ENCODE data around the gene TBX4.
"Not testable (repeated sequence)": the region's sequence is repeated elsewhere in the genome, so short reads cannot be mapped to it uniquely, and the experiment has no call there.

Gene TBX4

DNA sequence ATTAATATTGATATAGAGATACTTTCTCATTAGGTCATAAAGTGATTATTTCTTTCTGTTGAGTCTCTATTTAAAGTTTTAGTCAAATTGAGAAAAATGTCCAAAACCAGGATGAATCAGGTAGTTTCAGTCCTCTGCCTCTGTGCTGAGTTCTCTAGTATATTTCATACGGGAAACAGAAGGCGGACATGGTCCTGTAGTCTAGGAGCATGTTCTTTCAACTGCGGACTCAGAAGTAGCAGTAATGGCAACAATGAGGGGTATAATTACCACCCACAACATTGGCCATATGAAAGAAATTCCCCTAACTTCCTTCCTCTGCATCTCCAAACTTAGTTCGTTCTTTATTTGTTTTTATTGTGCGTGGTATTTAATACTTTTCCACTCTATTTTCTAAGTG lies 50.1 kb downstream of the TBX4 start:
- no peak for DNase-seq

GRCh38 chr17:61503961-61504360 lies 51.7 kb downstream of the TBX4 start:
- DNase-seq: no peak

DNA sequence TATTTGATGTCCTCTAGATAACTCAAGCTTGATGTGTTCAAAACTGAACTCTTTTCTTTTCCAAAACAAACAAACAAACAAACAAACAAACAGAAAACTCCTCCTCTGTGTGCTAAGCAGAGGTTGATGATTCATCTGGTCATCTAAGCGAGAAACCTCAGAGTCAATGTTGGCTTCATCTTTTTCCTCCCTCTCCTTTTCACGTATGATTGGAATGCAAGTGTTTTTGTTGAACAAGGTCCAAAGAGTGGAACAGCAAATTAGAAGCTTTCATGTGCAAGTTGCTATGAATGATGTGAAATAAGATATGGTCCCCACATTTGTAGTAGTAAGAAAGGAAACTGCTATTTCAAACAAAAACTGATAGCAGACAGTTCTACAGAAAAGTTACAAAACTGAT lies 52.5 kb downstream of the TBX4 start:
- no peak for DNase-seq

GRCh38 chr17:61505846-61506627 lies 53.8 kb downstream of the TBX4 start:
- DNase-seq: no peak

DNA sequence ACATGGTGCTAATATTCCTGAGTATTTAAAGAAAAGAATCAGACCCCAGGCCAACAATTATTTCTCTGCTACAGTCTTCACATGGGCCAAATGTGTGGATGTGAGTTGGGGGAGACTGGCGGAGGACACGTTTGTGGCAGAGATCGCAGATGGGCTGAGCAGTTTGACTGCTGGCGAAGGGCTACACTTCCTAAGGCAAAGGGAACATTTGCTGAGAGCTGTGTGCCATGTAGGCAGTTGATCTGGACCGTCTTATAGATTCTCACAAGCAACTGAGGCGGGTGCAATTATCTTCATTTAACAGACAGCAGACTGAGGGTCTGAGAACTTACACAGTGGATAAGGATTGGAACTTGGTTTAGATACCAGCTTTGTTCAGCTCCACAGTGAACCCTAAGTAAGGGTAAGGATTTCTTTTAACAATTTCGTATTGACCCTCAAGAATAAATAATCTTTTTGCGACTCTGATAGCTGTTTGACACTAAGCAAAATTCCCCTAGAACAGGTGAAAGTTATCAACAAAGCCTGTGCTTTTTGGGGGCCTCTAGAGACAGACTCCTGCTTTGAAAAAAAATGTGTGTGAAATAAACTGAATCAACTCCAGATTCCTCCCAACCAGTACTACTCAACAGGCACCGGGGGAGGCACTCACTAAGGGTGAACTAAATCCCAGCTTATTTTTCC lies 55.3 kb downstream of the TBX4 start:
- DNase-seq: no peak

GRCh38 chr17:61508912-61509311 lies 56.7 kb downstream of the TBX4 start:
- DNase-seq: no peak

DNA sequence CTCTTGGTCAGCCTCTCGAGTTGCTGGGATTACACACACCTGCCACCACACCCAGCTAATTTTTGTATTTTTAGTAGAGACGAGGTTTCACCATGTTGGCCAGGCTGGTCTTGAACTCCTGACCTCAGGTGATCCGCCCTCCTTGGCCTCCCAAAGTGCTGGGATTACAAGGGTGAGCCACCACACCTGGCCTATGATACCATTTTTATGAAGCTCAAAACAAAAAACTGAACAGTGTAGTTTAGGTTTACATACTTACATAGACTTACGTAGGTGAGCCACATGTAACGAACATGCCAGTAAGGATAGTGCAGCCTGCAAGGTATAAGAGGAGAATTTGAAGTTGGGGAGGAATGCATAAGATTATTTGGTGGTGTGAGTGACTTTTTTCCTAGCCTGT lies 57.2 kb downstream of the TBX4 start:
- not testable (repeated sequence) for DNase-seq

DNA sequence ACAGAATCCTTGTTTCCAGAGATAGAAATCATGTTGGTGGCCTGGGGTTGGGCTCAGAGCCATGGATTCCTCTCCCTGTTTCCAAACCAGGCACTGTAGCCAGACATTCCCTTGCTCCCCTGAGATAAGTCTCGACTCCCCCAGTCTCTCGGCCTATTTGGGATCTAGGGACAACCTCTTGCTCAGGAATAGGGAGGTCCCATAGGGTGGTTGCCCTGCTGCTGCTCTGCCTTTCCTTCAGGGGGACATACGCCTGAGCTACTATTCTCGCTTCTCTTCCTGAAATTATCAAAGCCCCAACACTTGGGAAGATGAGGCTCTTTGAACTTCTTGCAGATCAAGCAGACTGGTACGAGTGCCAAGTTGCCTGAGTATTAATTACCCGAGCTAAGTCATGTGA lies 58.0 kb downstream of the TBX4 start:
- DNase-seq: no peak

- DNase-seq: no peak
These were observed 58.8 kb downstream of the TBX4 start for GRCh38 chr17:61510991-61511390.

DNA sequence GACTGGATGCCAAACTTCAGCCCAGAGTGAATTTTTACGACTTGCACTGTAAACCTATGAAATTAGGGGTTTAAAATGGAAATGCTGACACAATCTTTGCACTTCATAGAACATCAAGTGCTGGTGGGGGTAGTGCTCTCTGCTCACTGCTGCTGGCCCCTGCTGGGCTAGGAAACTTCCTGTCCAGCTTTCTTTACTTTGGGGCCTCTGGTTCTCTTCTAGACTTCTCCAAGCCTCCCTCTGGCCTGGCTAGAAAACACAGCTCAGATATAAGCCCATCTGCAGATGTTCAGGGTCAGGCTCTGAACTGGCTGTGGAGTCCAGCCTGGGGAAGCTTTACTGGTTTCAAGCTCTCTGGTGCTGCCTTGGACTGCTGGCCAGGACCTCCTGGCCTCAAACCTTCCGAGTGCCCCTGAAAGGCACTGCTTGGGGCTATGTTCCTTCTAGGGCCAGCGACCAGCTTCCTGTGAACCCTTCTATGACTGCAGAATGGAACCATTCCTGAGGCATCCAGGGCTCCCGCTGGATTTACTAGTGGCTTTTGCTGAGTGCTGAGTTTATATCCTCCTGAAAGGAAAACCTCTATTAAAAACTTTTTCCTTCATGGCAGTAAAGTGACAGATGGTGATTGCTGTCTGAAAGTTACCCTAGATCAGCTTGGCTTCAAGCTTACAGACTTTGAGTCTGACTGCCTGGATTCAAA lies 59.4 kb downstream of the TBX4 start:
- no peak for DNase-seq

DNA sequence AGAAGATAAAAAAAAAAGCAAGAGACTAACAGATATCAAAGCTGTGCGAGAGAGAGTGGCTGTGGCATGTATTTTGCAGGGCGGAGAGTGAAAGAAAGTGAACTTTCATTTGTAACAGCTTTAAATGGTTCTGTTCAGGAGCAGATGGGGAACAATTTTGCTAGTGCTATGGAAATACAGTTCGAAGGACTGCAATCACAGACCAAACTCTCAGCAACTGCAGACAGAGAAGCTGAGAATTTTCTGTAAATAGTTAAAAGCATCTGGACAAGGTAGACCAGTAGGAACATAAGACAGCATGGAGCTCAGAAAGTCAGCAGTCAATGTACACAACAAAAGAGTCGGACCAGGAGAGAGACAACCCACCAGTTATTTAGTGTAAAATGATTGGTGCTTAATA lies 62.3 kb downstream of the TBX4 start:
- no peak for DNase-seq

DNA sequence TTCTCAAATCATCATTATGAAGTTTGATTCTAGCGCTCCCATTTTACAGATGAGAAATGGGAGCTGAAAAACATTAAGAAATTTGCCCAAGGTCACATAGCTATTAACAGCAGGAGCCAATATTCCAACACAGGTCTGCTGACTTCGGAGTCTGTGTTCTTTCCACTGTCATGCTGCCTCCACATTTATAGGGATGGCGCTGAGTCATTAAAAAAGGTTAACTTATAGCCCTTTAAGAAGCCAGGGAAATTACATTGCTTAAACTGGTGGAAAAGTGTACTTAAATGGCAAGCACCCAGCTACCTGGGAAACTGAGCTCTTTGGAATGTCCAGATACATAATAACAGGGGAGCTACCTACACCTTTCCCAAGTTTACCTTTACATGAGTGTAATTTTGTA lies 65.0 kb downstream of the TBX4 start:
- no peak for DNase-seq

DNA sequence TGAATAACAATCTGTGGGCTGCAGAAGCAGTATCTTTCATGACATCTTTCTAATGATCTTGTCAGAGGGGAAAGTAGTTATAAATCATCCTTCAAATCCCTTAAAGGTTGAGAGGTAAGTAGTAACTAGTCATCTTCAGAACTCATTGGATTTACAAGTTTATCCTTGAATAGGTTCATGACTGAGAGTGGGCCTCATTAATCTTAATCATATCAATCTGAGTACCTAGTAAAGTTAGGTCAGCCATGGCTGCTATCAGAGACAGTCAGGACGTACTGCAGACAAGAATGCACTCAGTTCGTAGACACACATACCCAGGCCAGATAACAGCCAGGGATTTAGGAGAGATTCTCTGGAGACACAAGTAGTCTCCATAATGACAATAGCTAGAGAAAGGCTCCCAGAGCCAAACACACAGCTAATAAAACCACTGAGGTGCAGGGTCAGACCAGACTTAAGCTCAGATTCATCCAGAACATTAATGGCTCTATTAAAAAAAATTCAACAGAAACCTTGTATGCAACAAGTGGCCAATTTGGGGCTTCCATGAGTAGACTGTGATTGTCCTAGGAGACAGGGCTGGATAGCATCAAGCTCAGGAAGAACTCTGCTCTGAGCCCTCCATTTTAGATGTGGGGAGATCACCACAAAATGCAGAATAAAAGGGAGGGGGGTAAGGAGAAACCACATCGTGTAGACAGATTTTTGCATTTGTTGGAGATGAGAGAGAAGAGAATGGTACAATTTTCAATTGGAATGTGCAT lies 65.8 kb downstream of the TBX4 start:
- no peak for DNase-seq

DNA sequence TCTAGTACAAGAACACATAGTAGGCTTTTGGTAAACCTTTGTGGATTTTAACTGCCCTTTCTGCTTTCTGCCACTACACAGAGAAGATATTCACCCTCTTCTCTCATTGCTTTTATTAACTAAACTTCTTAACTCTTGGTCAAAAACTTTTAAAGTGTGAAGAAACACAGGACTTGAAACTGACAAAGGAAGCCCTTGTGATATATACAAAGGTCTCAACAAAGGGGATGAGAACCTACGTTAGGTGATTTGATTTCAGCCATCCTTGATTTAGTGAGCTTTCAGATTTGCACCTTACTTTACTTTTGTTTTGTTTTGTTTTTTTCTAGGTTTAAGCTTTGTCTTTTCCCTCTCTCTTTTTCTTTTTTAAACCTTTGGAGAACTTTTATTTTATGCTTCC lies 66.9 kb downstream of the TBX4 start:
- no peak for DNase-seq

GRCh38 chr17:61519754-61520440 lies 67.7 kb downstream of the TBX4 start:
- no peak for DNase-seq

- no peak for DNase-seq
These were observed 68.7 kb downstream of the TBX4 start for GRCh38 chr17:61520897-61521296.

DNA sequence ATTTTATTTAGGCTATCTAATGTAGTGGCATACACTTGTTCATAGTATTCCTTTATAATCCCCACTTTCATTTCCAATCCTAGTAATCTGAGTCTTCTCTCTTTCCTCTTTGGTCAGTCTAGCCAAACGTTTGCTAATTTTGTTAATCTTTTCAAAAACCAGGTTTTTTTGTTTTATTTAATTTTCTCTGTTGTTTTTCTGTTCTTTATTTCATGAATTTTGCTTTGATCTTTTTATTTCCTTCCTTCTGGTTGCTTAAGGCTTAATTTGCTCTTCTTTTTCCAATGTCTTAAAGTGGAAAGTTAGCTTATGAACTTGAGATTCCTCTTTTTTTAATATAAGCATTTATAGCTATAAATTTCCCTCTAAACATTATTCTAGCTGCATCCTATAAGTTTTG lies 69.9 kb downstream of the TBX4 start:
- DNase-seq: no peak

GRCh38 chr17:61524319-61524718 lies 72.1 kb downstream of the TBX4 start:
- no peak for DNase-seq

- DNase-seq: not testable (repeated sequence)
These were observed 75.2 kb downstream of the TBX4 start for GRCh38 chr17:61527441-61527840.

DNA sequence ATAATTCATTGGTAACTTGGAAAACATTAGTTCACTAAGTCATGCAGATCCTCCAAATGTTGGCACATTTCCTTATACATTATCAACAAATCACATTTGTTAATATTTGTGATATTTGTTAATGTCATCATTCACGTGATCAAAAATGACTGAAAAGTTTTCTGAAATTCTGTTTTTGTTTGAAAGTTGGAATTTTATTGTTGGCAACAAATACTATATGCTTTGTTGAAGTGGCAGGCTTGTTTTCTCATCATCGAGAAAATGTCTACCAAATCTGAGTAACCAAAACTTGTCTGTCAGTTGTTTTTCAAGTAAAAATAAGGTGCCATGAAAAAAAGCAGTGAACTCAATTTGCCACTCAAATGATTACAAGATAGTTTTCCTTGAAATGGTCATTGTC lies 75.9 kb downstream of the TBX4 start:
- no peak for DNase-seq

DNA sequence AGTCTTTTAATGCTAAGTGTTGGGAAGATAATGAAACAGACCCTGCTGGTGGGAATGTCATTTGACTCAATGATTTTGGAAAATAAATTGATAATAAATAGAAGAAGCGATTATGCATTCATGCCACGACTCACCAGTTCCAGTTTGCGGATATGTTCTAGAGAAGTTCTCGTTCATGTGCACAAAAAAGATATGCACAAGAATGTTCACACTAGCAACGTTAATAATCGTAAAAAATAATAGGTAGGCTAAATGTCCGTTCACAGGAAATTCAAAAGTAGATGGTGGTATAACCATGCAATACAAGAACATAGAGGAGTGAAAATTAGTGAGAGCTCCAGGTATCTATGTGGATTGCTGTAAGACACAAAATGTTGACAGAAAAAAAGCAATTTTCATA lies 79.0 kb downstream of the TBX4 start:
- DNase-seq: no peak

DNA sequence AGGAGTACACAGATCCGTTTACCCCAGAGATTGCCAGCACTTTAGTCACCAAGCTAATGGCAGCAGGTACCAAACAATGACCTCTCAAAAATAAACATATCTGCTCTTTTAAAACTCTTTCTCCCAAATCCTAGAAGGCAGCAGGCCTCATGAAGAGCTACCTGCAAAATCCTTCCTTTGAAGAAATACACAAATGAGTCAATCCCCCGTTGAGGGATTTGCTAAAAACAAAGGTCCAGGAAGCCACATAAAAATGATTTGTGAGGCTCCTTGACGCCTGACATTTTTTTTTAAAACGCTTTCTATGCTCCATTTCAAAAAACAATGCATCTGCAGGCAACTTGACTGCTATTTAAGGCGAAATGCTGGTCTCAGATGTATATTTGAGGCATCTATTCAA lies 80.6 kb downstream of the TBX4 start:
- no peak for DNase-seq

- DNase-seq: no peak
These were observed 81.6 kb downstream of the TBX4 start for GRCh38 chr17:61533797-61534196.

All from NCI-H510A treated with DMSO at 0.1 percent for 48 hours (cell line).